ENCODE data around the gene SLF2. TPM values are rescaled to one million over a fixed set of nuclear protein-coding genes. Genes with fewer than 3 reads are reported as not detected.

SLF2 gene
- total RNA-seq, 1 donor from 2014 or later, result 18.9 TPM

DNA sequence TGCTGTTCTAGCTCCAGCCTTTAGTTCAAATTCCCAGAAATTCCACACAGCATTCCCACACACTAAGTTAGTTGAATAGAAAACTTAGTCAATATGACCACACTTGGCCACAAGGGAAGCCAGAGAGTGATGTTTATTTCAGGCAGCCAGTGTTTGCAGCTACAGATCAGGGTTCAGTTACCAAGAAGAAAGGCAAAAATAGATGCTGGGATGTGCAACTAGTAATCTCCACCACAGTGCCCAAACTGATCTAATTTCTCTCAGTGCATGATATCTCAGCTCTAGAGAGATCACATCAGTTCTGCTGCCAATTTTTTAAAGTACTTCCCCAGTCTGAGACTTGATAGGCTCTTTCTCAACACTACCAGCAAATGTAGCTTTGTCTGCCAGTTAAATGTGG lies 17.6 kb downstream of the SLF2 start:
- ATAC-seq (peak; percentile 19), DNase-seq (no peak)
- intact Hi-C loops (cut with micrococcal nuclease), result no loop called here

DNA sequence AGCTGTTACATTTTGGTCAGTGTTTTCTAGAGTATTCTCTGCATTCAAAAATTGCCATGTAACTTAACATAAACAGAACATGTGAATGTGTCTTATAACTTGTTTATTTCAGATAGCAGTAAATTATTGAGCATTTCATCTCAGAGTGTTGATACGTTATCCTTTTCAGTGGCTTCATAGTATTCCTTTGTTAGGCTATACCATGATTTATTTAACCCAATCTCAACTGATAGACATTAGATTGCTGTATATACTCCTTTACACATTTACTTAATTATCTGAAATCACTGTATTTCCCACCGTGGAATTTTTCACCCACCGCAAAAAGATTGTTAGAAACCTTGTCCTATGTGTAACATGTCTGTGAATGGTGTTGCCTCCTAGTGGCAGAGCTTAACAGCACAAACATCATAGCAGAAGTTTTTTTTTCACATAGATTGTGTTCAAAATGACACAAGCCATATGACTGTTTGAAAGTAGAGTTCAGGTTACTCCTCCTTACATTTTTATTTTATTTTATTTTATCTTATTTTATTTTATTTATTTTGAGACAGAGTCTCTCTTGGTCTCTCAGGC lies 21.4 kb downstream of the SLF2 start:
- intact Hi-C loops (cut with micrococcal nuclease), result no loop called here
- ATAC-seq (no peak), DNase-seq (no peak)

DNA sequence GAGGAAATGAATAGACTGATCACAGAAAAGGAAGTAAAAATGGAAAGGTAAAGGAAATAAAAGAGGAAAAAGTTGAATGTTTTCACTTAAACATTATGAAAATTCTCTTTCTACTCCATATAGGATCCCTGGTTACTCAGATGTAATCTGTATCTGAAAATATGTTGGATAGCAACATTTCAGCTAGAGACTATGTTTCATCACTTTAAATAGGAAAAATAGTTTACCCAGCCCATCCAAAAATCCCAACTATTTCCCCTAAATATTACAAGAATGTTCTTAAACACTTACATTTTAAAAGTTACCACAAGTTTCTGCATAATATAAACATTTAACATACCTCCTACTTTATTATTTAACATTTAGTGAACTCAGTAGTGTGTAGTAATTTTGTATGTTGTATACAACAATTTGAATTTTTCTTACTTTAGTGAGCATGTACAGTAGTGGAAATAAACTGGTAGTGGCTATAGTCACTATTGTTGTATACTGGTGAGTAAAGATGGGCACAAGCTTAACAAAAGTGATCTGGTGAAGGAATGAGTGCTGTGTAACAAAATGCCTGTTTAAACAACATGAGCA lies 27.1 kb downstream of the SLF2 start:
- DNase-seq, result no peak
- ATAC-seq, result no peak
- intact Hi-C loops (cut with micrococcal nuclease), result no loop called here

DNA sequence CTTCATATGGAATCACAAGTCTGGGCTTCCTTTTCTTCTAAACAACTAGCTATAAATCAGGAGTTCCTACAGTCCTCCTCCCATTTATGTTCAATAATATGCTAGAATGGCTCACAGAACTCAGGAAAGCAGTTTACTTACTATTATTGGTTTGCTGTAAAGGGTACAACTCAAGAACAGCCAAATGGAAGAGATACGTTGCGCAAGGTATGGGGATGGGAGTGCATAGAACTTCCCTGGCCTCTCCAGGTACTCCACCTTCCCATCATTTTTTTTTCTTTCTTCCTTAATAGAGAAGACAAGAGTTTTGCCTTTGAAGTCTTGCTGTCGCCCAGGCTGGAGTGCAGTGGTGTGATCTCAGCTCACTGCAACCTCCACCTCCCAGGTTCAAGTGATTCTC lies 29.5 kb downstream of the SLF2 start:
- intact Hi-C loops (cut with micrococcal nuclease), result no loop called here
- DNase-seq (no peak), ATAC-seq (no peak)

DNA sequence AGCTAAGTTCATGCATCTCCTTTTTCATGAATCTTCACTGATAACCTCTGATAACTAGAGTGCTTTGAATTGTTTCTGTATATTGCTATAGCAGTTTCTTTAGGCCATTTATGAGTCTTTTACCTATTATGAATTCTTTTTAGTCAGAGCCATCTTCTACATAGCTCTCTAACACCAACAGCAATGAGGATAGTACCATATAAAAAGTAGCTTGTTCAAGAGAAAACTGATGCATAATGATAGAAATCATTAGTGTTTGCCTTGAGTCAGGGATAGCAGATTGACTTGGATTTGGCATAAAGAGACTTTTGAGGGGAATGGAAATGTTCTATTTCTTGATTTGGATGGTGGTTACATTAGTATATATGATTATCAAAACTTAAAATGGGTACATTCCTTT lies 30.7 kb downstream of the SLF2 start:
- ATAC-seq (no peak), DNase-seq (no peak)
- intact Hi-C loops (cut with micrococcal nuclease), result no loop called here

DNA sequence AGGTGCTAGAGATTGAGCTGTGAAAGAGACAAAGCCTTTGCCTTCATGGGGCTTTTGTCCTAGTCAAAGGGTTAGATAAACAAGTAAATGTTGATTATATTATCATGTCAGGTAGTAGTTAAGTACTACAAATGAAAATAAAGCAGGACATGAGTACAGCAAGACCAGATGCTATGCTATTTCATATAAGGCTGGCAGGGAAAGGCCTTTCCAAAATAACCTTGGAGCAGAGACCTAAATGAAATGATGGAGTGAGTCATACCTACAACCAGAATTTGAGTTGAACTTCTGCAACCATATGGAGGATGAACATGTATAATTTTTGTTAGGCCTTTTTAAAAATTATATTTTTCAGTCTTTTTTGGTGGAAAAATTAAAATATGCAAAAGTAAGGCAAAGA lies 33.0 kb downstream of the SLF2 start:
- ATAC-seq, result no peak
- intact Hi-C loops (cut with micrococcal nuclease), result no loop called here
- DNase-seq, result no peak

DNA sequence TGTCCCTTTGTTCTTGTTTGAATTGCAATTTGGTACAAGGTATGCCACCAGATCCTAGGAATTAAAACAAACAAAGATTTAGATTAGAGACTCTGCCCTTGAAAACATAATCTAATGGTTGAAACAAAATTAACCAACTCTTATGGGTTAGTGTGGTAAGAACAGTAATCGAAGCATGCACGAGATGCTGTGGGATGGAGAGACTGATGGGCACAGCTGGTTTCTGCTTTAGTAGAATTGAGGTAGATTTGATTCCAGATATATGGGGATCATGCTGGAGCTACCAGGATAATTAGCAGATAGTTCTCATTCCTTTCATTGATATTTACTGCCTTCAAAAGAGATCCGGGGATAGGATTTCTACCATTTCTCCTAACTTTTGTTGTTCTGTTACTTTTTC lies 36.2 kb downstream of the SLF2 start:
- DNase-seq, result no peak
- ATAC-seq, result no peak
- intact Hi-C loops (cut with micrococcal nuclease), result no loop called here

DNA sequence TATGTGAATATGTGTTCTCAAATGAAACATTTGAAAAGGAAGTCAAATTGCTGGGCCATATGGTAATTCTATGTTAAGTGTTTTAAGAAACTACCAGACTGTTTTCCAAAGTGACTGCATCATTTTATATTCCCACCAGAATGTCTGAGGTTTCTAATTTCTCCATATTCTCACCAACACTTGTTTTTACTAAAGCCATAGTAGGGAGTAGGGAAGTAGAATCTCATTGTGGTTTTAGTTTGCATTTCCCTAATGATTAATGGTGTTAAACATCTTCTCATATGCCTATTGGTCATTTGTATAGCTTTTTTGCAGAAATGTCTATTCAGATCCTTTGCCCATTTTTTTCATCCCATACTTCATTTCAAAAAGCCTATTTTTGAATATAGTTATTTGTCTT lies 47.5 kb downstream of the SLF2 start:
- intact Hi-C loops (cut with micrococcal nuclease), result no loop called here
- DNase-seq, result no peak
- ATAC-seq, result no peak

DNA sequence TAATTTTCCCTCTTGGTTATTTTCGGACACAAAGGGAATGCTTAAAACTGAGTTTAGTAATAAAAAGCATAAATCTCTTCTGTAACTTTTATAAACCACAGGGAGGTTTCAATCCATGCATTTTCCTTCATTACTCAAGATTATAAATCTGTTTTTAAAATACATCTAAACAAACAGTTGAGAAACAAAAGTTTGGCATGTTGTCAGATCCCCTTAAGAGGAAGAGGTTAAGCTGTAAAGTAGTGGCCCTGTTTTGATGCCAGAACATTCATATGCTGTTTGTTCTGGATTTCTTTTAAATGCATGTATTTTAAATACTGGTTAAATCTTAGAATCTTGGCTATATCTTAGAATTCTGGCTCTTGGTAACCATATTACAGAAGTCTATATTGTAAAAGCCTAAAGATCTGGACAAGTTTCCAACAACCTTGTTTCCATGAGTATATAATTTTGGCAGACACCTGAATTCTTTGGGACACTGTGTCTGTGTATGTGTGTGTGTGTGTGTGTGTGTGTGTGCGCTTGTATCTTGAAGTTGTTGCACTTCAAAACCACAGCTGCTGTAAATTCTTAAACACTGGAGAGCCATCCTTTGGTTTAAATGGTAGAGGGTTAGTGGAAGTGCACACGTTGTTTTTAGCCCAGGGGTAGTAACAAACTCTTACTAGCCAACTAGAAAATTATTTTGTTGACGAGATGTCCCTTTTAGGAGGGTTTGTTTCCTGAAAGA lies 49.8 kb downstream of the SLF2 start:
- DNase-seq (no peak), ATAC-seq (no peak)
- intact Hi-C loops (cut with micrococcal nuclease), result no loop called here

DNA sequence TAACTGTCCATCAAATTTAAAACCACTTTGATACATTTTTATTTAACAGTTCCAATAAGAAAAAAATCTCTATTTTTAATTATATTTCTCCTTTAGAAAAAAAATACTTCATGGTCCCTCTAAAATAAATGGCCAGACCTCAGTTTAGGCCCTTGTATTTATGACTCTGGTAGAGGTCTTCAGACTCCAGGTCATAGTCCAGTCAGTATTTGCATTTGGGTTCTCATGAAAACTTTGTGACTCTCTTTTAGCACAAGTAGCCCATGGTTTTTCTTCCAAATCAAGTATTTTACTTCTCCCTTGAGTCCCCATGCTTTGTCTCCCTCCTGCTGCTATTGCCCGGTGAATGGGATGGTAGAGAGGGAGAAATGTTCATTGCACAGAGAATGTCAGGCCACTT lies 51.1 kb downstream of the SLF2 start:
- intact Hi-C loops (cut with micrococcal nuclease), result no loop called here
- ATAC-seq (no peak), DNase-seq (no peak)

DNA sequence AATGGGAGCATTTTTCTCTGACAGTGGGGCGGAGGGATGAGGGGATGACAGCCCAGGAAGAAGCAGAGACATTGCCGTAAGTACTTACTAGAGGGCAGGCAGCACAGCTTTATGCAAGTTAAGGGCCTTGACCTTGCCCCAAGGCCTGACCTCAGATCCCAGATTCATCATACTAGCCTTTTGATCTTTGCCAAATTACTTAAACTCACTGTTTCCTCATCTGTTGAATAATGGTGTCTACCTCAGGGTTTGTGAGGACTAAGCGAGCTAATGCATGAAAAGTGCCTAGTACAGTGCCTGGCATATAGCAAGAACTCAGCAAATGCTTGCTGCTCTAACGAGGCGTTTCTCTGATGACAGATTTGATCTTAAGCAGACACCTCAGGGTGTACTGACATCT lies 53.1 kb downstream of the SLF2 start:
- ATAC-seq, result no peak
- no peak for DNase-seq
- intact Hi-C loops (cut with micrococcal nuclease), result no loop called here

DNA sequence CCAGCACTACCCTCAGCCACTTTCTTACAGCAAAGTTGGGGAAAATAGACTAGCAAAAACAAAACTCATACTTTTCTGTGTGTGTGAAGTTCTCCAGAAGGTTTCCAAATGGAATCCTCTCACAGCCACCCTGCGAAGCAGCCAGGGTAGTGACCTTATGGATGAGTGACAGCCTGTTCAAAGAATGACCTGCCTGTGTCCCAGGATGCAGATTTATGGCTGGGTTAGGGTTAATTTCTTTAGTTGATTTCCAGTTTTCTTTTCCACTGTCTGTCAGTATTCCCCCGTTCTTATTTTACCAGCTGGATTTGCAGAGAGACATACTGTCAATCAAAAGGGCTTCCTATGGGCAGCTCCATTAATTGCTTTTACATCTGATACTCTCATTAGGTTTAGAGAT lies 54.1 kb downstream of the SLF2 start:
- ATAC-seq (no peak), DNase-seq (no peak)
- intact Hi-C loops (cut with micrococcal nuclease), result no loop called here

DNA sequence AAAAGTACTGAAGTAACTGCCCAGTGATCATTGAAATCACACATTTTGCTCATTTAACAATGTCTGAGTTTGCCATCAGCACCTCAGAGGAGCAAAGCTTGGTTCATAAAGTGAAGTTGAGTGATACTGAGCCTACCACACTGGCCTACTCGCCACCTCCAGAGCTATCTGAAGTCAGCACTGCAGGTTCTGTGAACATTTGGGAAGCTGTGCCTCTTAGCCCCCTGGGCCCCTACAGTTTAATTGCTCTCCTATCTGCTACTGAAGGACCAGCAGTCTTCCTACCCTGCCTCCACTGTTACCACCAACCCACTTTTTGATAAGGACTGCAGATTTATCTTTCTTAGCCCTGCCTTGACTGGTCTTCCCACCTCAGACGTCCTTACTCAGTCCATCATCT lies 54.6 kb downstream of the SLF2 start:
- DNase-seq (no peak), ATAC-seq (no peak)
- intact Hi-C loops (cut with micrococcal nuclease), result no loop called here

DNA sequence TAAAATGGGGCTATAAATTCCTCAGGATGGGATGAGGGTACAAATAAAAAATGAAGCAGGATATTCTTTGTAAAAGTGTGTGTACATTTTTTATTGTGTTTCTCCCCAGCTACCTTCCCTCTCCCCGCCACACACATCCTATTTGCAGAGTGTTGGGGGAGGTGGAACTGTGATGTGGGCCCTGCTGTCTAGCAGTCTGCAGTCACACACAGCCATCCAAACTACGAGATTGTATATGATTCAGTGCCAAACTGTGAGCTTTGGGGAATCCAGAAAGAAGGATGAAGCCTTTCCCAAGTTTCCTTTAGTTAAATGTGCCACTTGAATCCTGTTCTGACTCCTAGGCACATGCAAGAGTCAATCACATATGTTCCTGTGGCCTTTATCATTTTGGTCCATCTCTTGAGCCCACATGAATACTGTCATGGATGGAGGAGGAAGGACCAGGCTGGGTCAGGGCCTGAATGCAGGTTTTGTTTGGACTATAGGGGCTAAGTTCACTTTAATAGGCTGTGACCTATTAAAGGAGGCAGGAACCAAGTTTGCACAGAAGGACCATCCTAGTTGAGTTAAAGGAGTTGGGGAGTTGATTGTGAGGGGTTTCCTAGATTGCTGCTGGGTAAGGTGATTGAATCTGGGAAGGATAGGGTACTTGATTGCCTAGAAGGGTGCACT lies 55.4 kb downstream of the SLF2 start:
- DNase-seq, result no peak
- intact Hi-C loops (cut with micrococcal nuclease), result no loop called here
- no peak for ATAC-seq

DNA sequence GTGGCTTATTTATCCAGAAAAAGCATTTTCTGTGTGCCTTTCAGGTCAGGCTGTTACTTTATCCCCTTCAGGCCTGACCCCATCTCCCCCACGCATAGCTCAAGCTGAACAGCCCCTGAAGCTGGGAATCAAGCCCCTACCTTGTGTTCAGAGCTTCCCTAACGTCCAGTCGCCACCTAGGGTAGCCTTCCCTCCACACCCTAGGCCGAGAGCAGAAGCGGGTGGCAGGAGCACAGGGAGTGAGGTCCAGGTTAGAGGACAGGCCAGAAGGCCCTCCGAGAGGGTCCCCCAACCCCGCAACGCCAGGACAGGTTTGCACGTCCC lies 56.1 kb downstream of the SLF2 start:
- DNase-seq, result no peak
- intact Hi-C loops (cut with micrococcal nuclease), result no loop called here
- ATAC-seq, result no peak

DNA sequence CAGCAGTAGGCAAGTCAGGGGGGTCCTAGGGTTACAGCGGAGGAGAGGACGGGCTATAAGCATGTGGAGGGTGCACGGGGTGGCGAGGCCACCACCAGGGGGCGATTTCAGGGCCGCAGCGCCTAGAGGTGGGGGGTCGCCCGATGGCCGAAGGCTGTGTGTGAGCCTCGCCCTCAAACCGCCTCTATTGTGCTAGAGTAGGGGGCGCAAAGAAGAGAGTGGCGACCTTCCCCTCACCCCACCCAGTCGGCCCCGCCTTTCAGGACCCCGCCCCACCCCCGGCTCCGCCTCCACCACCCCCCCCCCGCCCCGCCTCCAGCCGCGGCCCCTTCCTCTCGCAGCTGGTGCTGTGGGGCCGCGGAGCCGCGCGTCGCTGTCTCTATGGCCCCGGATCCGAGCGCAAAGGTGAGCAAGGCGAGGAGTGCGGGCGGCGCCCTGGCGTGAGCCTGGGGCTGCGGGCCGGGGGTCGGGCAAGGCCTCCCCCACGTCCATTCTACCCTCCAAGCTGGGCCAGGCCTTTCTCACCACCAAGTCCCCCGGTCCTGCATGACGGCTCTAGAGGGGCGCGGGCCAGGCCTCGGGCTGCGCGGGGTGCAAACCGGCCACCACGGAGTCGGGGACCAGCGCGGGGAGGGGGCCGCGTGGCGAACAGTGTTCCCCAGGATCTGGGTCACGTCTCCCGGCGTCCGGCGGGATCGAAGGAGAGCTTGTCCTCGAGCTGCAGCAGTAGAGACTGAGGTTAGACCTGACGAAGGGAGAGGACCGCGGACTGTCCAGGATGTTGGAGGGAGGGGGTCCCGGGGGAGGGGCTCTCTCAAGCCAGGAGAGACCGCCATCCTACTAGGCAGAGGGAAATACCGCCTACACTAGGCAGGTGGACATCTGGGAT lies 56.7 kb downstream of the SLF2 start, which contains the start of gene SEMA4G:
Gene SEMA4G (plus strand): TSS at position 318 of the 889 bp plus-strand sequence. CDS start 3,409 bp downstream, outside the sequence.
- intact Hi-C loops (cut with micrococcal nuclease), result no loop called here
- ATAC-seq (peak; percentile 83), DNase-seq (peak; percentile 68)

DNA sequence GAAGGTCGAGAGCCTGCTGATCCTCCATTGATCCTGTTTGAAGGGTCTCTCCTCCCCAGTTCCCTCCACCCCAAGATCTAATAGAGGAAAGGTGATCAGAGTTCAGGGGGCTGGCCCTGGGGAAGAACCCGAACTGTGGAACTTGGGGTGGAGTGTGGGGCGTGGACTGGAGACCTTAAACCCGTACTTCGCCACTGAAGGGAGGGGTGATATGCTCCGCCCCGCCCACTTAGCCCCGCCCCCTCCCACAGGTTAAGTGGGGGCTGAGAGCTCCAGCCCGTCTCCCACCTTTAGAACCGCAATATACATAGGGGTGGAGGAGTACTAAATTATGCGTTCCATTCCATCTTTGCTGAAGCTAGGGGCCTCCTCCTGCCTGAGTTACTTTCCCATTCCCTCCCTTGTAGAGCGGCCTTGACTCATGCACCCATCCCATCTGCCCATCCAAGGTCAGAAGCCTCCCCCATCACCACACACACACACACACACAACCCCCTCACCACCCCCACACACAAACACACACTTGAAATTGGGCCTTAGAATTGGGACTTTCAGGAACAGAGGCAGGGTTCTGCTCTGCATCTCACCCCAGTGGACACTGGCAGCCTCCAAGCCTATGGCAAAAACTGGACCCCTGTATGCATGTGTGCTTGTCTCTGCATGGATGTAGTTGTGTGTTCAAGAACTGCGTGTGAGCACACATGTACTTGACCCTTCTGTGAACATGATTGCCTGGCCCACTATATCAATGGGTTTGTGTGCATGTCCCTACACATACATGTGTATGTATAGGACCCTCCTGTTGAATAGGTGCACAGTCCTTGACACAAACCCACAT lies 57.5 kb downstream of the SLF2 start:
- intact Hi-C loops (cut with micrococcal nuclease), result no loop called here
- DNase-seq, result no peak
- peak; percentile 18 for ATAC-seq

DNA sequence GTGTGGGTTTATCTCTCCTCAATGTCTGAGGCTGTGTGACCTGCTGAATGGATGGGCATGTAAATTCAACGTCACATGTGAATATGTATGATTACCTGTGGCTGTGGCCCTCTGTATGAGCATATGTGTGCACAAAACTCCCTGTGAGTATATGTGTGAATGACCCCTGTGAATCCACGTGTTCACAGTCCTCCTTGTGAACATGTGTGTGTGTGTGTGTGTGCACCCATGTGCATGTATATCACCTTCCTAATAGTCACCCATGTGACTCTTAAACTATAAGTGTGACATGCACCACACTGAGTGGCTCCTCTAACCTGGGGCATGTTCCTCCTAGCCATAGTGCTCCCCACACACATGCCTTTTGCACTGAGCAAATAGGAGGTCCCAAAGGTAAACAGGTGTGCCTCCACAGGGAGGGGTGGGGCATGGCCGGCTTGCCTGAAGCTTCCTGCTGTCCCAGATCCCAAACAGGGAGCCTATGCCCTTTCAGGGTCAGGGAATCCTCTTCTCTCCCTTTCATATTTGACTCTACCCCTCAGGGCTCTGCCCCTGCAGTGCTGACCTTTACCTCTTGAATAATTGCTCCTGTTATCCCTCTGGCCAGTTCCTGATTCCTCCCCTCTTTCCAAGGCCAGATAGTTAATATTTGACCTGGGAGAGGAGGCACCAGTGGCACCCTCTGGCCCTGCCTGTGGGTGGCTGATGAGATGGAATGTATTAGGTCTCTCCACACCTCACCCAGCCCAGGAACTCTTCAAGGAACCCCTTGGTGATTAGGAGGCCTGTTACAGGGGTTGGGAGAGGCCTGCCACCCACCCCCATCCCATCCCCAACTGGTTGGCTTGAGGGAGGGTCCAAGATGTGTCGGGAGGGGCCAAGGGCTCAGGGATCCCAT lies 58.4 kb downstream of the SLF2 start:
- no peak for DNase-seq
- ATAC-seq, result no peak
- intact Hi-C loops (cut with micrococcal nuclease), result no loop called here

Measured in left ventricle myocardium superior (tissue), 1 donor.